Adrenal gland (tissue), 12 donors: ENCODE results near the gene EPO. TPM values are rescaled to one million over a fixed set of nuclear protein-coding genes. Genes with fewer than 3 reads are reported as not detected.

Experiments used
- DNase-seq, 7 donors: peaks; one replicate each; pipeline ENCODE4 v3.0.0-alpha.2; 2019 to 2020
- H3K27ac ChIP-seq, 5 donors: fragments of 200-600 bp; sonication (generic) in 4 of 5; 1 replicate in 3 of 5; 2 replicates in 2 of 5; pipeline versions ENCODE4 v1.5.1 to v1.8.0; 2016 to 2020; ENCODE audit warnings: mild to moderate bottlenecking in 1 of 5
- H3K27me3 ChIP-seq: fragments of 200-600 bp; 2 replicates; pipeline ENCODE4 v1.8.0; 2021
- H3K36me3 ChIP-seq, 2 donors: fragments of 200-600 bp; replicated peaks in 1 of 2; 1 replicate in 1 of 2; 2 replicates in 1 of 2; pipeline versions ENCODE4 v1.5.1 to v1.8.0; 2018 to 2022
- H3K4me1 ChIP-seq, 2 donors: fragments of 200-600 bp; replicated peaks in 1 of 2; 1 replicate in 1 of 2; 2 replicates in 1 of 2; pipeline versions ENCODE4 v1.5.1 to v1.8.0; 2018 to 2021
- H3K4me3 ChIP-seq, 4 donors: fragments of 200-600 bp; sonication (generic) in 3 of 4; one replicate each; pipeline ENCODE4 v1.5.1; 2016 to 2018
- H3K9me3 ChIP-seq, 3 donors: fragments of 200-600 bp; sonication (generic) in 1 of 3; replicated peaks in 1 of 3; 1 replicate in 2 of 3; 2 replicates in 1 of 3; pipeline versions ENCODE4 v1.5.1 to v1.8.0; 2016 to 2021
- POLR2A ChIP-seq, 2 donors: fragments of 450-650 bp; IDR thresholded peaks; one replicate each; pipeline ENCODE4 v1.6.1; 2017; ENCODE audit warnings: antibody characterized with exemption in 2 of 2, mild to moderate bottlenecking in 2 of 2, moderate library complexity in 1 of 2
- WGBS, 4 donors: extraction: QIAGEN DNeasy Blood & Tissue Kit in 2 of 4; methylation state at CpG; one replicate each; pipeline versions ENCODE4 v1.1.5 to v1.1.7; 2013 to 2017; 5-methylcytosine and 5-hydroxymethylcytosine counted together
- intact Hi-C, 2 donors: fragments of 100-400 bp; cut with DNase I; formaldehyde crosslinking; loops; one replicate each; pipeline versions ENCODE4 v1.14.1 to v1.15.0; 2022 to 2023
- polyA plus RNA-seq, 3 donors: library from polyadenylated mRNA; stranded (reverse); fragments of 200-250 nt in 2 of 3; fragments of 350-450 nt in 1 of 3; fragmentation: Illumina TruSeq in 1 of 3; extraction: RNeasy Lipid Tissue Mini Kit (QIAGEN cat#74804) in 1 of 3; gene quantifications; one replicate each; pipeline ENCODE4 v1.2.3, GENCODE V29; 2013 to 2014
- total RNA-seq, 9 donors: library from RNA; depleted of rRNA in 4 of 9; stranded (reverse); fragments of >200 nt in 4 of 9; fragments of 120-200 nt in 1 of 9; fragmentation: NEBNext Ultra II Directional in 1 of 9; extraction: Animal tissue kit (Norgen Biotek cat#: 25700) in 1 of 9; gene quantifications; one replicate each; pipeline versions ENCODE4 v1.1.0 to v1.2.4, GENCODE V29; 2013 to 2023
- TF ChIP-seq, protein P1 (sequence below), 6 experiments: fragments of 450-650 bp in 4 of 6; fragments of 200-600 bp in 2 of 6; sonication (generic) in 1 of 6; IDR thresholded peaks; 1 replicate in 5 of 6; 2 replicates in 1 of 6; pipeline versions ENCODE4 v1.5.1 to v1.8.0; 2016 to 2021; ENCODE audit warnings: antibody characterized with exemption in 6 of 6, mild to moderate bottlenecking in 2 of 6, moderate library complexity in 1 of 6
- donor health status: healthy with polysubstance abuse.
- donor health status: Bipolar disorder and iron deficiency.
- donor health status: DM: yes; HTN: yes; CAD: no.
- donor health status: DM: no; HTN: no; CAD: no.
- donor health status: DM: no; HTN: no; CAD: no.
- donor health status: DM: yes; HTN: yes; CAD: no.

The EPO gene
- total and polyA plus RNA-seq, 12 donors = 0.10 to 0.17 TPM; not detected in 10

DNA sequence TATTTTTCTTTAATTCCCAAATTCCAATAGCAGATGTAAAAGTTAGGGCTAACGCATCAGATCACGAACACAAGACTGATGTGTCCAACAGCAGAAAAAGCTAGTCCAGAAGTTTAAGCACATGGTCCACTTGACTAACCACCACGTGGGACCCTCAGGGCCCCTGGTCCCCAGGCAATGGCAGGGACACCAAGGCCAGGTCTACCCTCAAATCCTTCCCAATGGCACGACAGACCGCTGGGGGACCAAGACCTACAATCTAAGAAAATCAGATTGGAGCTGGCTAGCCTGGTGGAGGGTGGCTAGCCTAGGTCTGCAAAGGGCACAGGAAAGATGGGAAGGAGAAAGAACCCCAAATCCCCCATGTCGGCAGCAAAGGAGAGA is 27.7 kb upstream of the EPO start:
- H3K27ac ChIP-seq = peak overlapping the region in 2 of 5 donors; percentile 6 to 86
- peaks cover 17 to 61% of the 10 kb centered on the region in 2 donors for H3K4me1 ChIP-seq
- 45 to 63% (median 58%) methylated on average over 3 to 6 of the region's 6 CpGs for WGBS, 4 donors
- TF ChIP-seq, protein P1, sequence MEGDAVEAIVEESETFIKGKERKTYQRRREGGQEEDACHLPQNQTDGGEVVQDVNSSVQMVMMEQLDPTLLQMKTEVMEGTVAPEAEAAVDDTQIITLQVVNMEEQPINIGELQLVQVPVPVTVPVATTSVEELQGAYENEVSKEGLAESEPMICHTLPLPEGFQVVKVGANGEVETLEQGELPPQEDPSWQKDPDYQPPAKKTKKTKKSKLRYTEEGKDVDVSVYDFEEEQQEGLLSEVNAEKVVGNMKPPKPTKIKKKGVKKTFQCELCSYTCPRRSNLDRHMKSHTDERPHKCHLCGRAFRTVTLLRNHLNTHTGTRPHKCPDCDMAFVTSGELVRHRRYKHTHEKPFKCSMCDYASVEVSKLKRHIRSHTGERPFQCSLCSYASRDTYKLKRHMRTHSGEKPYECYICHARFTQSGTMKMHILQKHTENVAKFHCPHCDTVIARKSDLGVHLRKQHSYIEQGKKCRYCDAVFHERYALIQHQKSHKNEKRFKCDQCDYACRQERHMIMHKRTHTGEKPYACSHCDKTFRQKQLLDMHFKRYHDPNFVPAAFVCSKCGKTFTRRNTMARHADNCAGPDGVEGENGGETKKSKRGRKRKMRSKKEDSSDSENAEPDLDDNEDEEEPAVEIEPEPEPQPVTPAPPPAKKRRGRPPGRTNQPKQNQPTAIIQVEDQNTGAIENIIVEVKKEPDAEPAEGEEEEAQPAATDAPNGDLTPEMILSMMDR (IDR thresholded peaks at IDR 0.05) = no peak
- TF ChIP-seq POLR2A (IDR thresholded peaks at IDR 0.05) = no peak
- intact Hi-C loops = no loop called here
- peak overlapping the region in 1 of 4 donors; percentile 94 for H3K4me3 ChIP-seq
- no peak for DNase-seq
- H3K27me3 ChIP-seq = no peaks in the 10 kb centered on the region
- peaks cover 0 to 12% of the 10 kb centered on the region in 2 donors for H3K36me3 ChIP-seq
- H3K9me3 ChIP-seq = no peaks in the 10 kb centered on the region

DNA sequence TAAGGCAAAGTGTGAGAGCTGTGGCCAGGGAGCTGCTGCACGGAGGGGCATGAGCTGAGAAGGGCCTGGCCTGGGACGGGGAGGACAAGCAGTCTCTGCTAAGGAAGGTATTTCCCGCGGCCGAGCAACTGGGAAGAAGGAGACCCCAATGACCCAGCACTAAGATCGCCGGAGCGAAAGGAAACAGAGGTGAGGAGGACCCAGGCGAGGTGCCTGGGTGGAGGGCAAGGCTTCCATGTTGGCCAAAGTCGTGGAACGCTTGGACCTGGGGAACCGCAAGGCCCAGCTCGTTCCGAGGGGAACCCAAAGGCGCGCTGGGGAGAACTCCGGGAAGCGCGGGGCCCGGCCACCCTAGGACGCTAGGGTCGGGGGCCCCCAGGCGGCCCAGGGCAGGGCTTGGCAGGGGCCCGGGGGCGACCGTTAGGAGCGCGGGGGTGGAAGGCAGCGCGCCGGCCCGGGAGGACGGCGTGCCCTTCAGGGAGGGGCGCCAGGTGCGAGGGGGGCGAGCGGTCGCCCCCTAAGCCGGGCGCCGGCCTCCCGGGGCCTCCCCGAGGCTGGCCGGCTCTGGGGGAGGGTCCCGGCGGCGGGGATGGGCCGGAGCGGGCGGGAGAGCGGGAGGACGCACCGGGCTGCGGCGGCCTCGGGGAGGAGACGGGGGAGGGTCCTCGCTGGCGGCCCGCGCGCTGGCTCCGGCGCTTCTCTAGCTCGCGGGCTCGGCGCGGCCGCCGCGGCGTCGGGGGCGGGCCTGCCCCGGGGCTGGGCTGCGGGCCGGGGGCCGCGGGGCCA is 26.8 kb upstream of the EPO start:
- H3K9me3 ChIP-seq = no peaks in the 10 kb centered on the region
- H3K4me1 ChIP-seq = peaks cover 10 to 52% of the 10 kb centered on the region in 2 donors
- peak in 3 of 7 donors; percentile 25 to 42 (median 30) for DNase-seq
- no peaks in the 10 kb centered on the region for H3K27me3 ChIP-seq
- TF ChIP-seq, protein P1 (IDR thresholded peaks at IDR 0.05) = no peak
- TF ChIP-seq POLR2A (IDR thresholded peaks at IDR 0.05) = no peak
- H3K4me3 ChIP-seq = peak overlapping the region in 3 of 4 donors; percentile 56 to 94 (median 72)
- peaks cover 0 to 3% of the 10 kb centered on the region in 2 donors for H3K36me3 ChIP-seq
- H3K27ac ChIP-seq = peak overlapping the region in 4 of 5 donors; percentile 29 to 92 (median 84)
- intact Hi-C loops = no loop called here
- WGBS, 4 donors = 0 to 1% (median 0%) methylated on average over 9 to 80 of the region's 81 CpGs

DNA sequence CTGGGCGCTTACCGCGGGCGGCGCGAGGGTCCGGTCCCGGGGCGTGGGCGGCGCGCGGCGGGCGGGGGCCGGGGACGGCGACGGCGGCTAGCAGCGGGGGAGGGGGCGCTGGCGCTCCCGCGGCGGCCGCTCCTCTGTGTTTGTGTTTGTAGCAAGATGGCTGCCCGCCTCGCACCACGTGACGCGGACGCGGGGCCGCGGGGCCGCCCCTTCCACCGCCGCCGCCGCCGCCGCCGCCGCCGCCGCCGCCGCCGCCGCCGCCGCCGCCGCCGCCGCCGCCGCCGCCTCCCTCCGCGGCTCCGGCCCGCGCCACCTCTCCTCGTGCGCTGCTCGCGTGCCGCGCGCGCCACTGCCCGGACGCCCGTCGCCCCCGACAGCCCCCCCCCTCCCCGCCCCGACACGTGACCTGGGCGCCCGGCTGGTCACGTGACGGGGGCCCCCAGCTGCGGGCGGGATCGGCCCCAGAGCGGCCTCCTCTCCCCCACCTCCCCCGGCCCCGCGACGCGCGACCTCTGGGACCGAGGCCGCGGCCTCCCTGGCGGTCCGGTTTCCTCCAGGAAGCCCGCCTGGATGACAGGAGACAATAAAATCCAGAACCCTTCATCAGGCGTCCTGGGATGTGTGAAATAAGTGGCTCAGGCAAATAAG is 26.0 kb upstream of the EPO start, which contains the start of gene GIGYF1:
Gene GIGYF1 (minus strand): TSS at position 153 of the 648 bp plus-strand sequence. CDS start 6,012 bp downstream, outside the sequence.
- Histone ChIP-seq H3K4me3 (peak within 1 kb of the TSS in 3 of 4 donors; percentile 56 to 94 (median 72)), H3K9me3 (no peaks in the 10 kb centered on the region), H3K27ac (peak within 1 kb of the TSS in 4 of 5 donors; percentile 29 to 92 (median 84)), H3K4me1 (peaks cover 10 to 44% of the 10 kb centered on the region in 2 donors), H3K36me3 (no peaks in the 10 kb centered on the region), H3K27me3 (no peaks in the 10 kb centered on the region)
- peak; percentile 70 to 81 (median 78) for DNase-seq
- intact Hi-C loops = no loop called here
- TF ChIP-seq, protein P1 (IDR thresholded peaks at IDR 0.05) = no peak
- no peak for TF ChIP-seq POLR2A (IDR thresholded peaks at IDR 0.05)
- 0 to 1% (median 0%) methylated on average over 5 to 82 of the region's 102 CpGs for WGBS, 4 donors

DNA sequence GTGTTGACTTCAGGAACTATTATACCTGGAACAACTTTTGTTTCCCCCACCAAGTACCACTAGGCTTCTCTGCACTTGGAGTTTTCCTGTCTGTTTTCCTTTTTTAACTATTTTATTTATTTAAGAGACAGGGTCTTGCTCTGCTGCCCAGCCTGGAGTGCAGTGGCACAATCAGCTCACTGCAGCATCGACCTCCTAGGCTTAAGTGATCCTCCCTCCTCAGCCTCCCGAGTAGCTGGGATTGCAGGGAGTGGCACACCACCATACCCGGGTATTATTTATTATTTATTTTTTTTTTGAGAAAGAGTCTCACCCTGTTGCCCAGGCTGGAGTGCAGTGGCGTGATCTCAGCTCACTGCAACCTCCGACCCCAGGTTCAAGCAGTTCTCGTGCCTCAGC is 24.1 kb upstream of the EPO start:
- Histone ChIP-seq H3K4me1 (peaks cover 10 to 27% of the 10 kb centered on the region in 2 donors), H3K4me3 (no peak overlapping the region), H3K9me3 (no peaks in the 10 kb centered on the region), H3K36me3 (no peaks in the 10 kb centered on the region), H3K27me3 (no peaks in the 10 kb centered on the region), H3K27ac (no peak overlapping the region)
- 76 to 90% (median 87%) methylated on average over 6 of the region's 6 CpGs for WGBS, 4 donors
- no peak for DNase-seq
- intact Hi-C loops = no loop called here
- TF ChIP-seq, protein P1 (IDR thresholded peaks at IDR 0.05) = no peak
- TF ChIP-seq POLR2A (IDR thresholded peaks at IDR 0.05) = no peak
